ACC112 (cell line): Measurements from ENCODE around the gene GATA5.

Source experiments
- H2AFZ ChIP-seq: fragments of 200-600 bp; sonication (generic); one replicate; pipeline ENCODE4 v1.6.0; 2017; ENCODE audit warnings: antibody characterized with exemption, low read length; ENCODE audit not compliant: unreplicated experiment
- H3K27ac ChIP-seq: fragments of 200-600 bp; sonication (generic); 2 replicates; pipeline ENCODE4 v1.5.1; 2014; ENCODE audit warnings: low read depth, mild to moderate bottlenecking, antibody characterized with exemption, low read length, moderate library complexity
- H3K27me3 ChIP-seq: fragments of 200-600 bp; sonication (generic); 2 replicates; pipeline ENCODE4 v1.6.1; 2014; ENCODE audit warnings: mild to moderate bottlenecking, antibody characterized with exemption, low read length, moderate library complexity, mixed read lengths; ENCODE audit not compliant: insufficient read depth
- H3K36me3 ChIP-seq: fragments of 200-600 bp; sonication (generic); 2 replicates; pipeline ENCODE4 v1.6.1; 2016; ENCODE audit warnings: mild to moderate bottlenecking, antibody characterized with exemption, low read length, moderate library complexity, mixed read lengths; ENCODE audit not compliant: insufficient read depth
- H3K4me1 ChIP-seq: fragments of 200-600 bp; sonication (generic); one replicate; pipeline ENCODE4 v1.6.1; 2016; ENCODE audit warnings: low read length, mixed read lengths; ENCODE audit not compliant: insufficient read depth, unreplicated experiment, control insufficient read depth
- H3K4me3 ChIP-seq: fragments of 200-600 bp; sonication (generic); 2 replicates; pipeline ENCODE4 v1.5.1; 2014; ENCODE audit warnings: mild to moderate bottlenecking, low read depth, low read length
- H3K79me2 ChIP-seq: fragments of 200-600 bp; sonication (generic); one replicate; pipeline ENCODE4 v1.6.0; 2016; ENCODE audit warnings: low read length; ENCODE audit not compliant: control insufficient read depth, unreplicated experiment, insufficient read depth

The GATA5 gene, protein sequence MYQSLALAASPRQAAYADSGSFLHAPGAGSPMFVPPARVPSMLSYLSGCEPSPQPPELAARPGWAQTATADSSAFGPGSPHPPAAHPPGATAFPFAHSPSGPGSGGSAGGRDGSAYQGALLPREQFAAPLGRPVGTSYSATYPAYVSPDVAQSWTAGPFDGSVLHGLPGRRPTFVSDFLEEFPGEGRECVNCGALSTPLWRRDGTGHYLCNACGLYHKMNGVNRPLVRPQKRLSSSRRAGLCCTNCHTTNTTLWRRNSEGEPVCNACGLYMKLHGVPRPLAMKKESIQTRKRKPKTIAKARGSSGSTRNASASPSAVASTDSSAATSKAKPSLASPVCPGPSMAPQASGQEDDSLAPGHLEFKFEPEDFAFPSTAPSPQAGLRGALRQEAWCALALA

DNA sequence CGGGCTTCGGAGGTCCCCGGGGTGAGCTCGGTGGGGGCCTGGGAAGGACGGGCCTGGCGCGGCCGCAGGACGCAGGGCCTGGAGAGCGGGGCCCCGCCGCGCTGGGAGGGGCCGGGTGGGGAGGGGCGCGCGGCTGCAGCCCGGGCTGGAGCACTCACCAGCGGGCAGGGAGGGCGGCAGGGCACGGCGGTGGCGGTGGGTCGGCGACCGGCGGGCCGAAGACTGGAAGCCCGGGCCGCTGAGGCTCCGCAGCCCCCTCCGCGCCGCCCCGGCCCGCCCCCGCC lies at the start of gene GATA5:
TSS of gene GATA5 (minus strand) at position 224 of the 284 bp plus-strand sequence. CDS start 474 bp downstream, outside the sequence.
- no peak within 1 kb of the TSS; the same call in none of the 2 replicates for H3K4me3 ChIP-seq
- H3K36me3 ChIP-seq = no peaks in the 10 kb centered on the region
- H3K27me3 ChIP-seq = peaks cover 72% of the 10 kb centered on the region
- no peak within 1 kb of the TSS for H2AFZ ChIP-seq
- H3K79me2 ChIP-seq = no peaks in the 10 kb centered on the region
- H3K27ac ChIP-seq = no peak within 1 kb of the TSS
- no peaks in the 10 kb centered on the region for H3K4me1 ChIP-seq

DNA sequence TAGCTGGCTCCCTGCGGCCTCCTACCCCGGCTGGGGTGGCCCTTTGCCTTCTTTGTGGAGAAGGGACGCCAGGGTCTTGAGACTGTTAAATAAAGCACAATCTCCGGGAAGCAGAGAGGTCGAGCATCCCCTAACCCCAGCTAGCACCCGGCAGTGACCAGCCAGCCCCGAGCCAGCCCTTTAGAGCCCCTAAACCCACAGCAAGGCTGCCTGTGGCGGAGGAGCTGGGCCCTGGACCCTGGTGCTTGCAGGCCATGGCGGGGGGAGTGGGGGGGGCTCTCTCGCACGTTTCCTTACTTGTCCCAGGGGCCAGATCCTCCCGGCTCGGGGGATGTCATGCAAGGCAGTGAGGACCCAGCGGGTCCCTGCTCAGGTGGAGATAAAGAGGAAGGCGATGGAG lies 49.2 kb upstream of the GATA5 start:
- H3K4me1 ChIP-seq = no peaks in the 10 kb centered on the region
- no peak overlapping the region for H2AFZ ChIP-seq
- H3K79me2 ChIP-seq = no peaks in the 10 kb centered on the region
- no peak overlapping the region for H3K4me3 ChIP-seq
- H3K36me3 ChIP-seq = no peaks in the 10 kb centered on the region
- peaks cover 68% of the 10 kb centered on the region for H3K27me3 ChIP-seq
- no peak overlapping the region for H3K27ac ChIP-seq

DNA sequence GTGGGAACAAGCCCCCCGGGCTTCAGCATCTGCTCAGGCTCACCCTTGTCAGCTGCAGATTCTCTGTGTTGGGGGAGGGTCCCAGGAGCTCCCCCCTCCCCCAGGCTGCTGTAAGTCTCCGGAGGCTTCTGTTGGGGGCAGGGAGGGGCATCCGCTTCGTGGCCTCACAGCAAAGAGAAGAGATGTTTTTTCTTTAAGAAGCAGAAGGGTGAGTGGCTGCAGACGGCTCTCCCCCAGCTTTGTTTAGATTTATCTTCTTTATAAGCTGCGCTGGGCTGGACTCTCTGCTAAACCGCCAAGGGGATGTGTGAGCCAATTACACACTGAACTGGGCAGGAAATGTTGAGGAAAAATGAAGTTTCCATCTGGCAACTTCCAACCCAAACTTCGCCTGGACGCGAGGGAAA lies 48.7 kb upstream of the GATA5 start:
- no peaks in the 10 kb centered on the region for H3K4me1 ChIP-seq
- H2AFZ ChIP-seq = no peak overlapping the region
- H3K4me3 ChIP-seq = no peak overlapping the region
- H3K36me3 ChIP-seq = no peaks in the 10 kb centered on the region
- peaks cover 64% of the 10 kb centered on the region for H3K27me3 ChIP-seq
- no peak overlapping the region for H3K27ac ChIP-seq
- no peaks in the 10 kb centered on the region for H3K79me2 ChIP-seq

DNA sequence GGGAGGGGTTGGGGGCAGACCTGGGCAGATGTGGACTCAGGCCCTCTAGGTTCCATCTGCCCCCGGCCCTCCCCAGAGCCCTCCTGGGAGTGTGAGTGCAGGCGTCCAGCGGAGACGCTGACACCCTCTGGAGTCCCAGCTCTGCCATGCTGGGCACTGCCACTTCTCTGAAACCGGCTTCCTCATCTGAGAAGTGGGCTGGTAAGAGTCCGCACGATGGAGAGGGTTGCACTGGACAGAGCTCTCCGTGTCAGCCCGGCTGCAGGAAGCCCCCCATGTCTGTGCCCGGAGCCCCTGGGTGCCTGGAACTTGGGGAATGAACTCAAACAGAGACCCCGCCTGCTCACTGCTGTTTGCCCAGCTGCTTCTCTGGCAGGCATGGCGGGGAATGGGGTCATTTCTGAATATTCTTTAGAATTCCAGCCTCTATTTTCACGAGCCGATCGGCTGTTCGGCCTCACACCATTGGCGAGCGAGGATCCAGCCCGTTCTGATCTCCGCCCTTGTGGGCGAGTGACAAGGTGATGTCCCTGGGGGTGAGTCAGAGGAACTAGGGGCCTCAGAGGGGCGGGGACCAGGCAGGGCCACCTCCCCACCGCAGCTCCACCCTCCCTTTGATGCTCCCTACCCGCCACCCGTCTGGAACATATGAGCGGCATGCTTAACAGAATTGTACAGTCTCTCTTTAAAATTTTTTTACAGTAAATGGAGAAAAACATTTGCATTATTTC lies 47.8 kb upstream of the GATA5 start:
- no peak overlapping the region for H3K4me3 ChIP-seq
- no peaks in the 10 kb centered on the region for H3K4me1 ChIP-seq
- no peaks in the 10 kb centered on the region for H3K79me2 ChIP-seq
- H3K27ac ChIP-seq = no peak overlapping the region
- peaks cover 57% of the 10 kb centered on the region for H3K27me3 ChIP-seq
- H2AFZ ChIP-seq = no peak overlapping the region
- H3K36me3 ChIP-seq = no peaks in the 10 kb centered on the region

DNA sequence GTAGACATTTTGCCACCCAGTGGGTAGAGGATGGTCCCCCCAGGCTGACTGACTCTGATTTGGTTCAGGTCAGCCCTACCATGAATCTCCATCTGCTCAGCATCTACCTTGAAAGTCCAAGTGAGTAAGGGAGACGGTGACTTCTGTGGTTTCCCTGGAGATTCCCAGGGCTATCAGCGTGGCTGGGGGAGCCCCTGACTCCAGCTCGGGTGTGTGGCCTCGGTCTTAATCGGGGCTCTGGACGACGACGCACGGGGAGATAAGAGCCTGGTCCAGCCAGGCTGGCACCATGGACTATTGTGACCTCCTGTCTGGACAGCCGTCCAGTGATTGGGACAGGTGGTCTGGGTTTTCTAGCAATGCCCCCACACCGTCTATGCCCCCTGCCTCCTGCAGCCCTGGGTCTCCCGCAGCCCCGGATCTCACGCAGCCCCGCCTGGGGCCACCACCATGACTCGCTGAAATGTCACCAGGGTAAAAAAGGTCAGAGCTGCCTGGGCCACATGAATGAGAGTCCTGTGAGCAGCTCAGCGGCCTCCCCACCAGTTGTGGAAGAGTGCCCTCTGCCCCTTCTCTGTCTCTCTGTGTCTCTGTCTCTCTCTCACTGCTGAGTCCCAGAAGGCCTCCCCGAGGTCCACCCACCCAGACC lies 47.1 kb upstream of the GATA5 start:
- H3K79me2 ChIP-seq = no peaks in the 10 kb centered on the region
- H3K27ac ChIP-seq = no peak overlapping the region
- H3K4me1 ChIP-seq = no peaks in the 10 kb centered on the region
- no peaks in the 10 kb centered on the region for H3K36me3 ChIP-seq
- H3K27me3 ChIP-seq = peaks cover 53% of the 10 kb centered on the region
- H2AFZ ChIP-seq = no peak overlapping the region
- no peak overlapping the region for H3K4me3 ChIP-seq

DNA sequence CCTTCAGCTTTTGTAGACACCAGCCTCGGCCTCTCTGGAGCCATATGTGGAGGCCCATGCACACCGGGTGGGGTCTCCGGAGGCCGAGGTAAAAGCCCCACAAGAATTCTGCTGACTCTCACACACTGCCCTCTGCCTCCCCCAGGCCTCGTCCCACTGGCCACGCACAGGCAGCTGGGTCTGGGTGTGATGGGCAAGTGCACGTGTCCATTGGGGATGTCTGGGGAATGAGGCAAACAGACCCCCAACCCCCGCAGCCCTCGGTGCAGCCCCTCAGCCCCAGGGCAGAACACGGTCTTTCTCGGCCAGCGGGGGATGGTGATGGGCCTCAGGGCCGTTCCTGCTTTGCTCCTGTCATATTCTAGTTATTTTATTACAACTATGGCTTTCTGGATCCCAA lies 44.0 kb upstream of the GATA5 start:
- Histone ChIP-seq H3K27me3 (peaks cover 36% of the 10 kb centered on the region), H3K36me3 (no peaks in the 10 kb centered on the region), H2AFZ (no peak overlapping the region), H3K27ac (no peak overlapping the region), H3K4me3 (no peak overlapping the region), H3K4me1 (no peaks in the 10 kb centered on the region), H3K79me2 (no peaks in the 10 kb centered on the region)

DNA sequence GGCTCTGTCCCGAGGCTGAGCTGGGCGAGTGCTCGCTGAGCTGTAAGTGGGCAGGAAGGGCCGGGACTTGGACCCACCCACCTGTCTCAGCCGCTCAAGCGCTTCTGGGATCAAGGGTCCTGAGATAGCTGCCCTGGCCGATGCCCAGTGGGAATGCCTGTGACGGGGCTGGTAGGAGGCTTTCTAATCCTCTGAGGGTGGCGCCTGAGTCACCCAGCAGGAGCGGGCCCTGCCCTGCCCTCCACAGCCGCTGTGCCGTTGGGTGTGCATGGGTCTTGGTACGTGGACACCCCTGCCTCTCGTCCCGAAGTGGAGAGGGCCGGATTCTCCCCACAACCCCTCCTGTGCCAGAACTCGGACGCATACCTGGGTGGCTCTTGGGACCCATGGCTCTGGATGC lies 43.1 kb upstream of the GATA5 start:
- no peaks in the 10 kb centered on the region for H3K79me2 ChIP-seq
- no peaks in the 10 kb centered on the region for H3K4me1 ChIP-seq
- H3K27me3 ChIP-seq = peaks cover 30% of the 10 kb centered on the region
- no peak overlapping the region for H3K4me3 ChIP-seq
- no peaks in the 10 kb centered on the region for H3K36me3 ChIP-seq
- no peak overlapping the region for H3K27ac ChIP-seq
- no peak overlapping the region for H2AFZ ChIP-seq

DNA sequence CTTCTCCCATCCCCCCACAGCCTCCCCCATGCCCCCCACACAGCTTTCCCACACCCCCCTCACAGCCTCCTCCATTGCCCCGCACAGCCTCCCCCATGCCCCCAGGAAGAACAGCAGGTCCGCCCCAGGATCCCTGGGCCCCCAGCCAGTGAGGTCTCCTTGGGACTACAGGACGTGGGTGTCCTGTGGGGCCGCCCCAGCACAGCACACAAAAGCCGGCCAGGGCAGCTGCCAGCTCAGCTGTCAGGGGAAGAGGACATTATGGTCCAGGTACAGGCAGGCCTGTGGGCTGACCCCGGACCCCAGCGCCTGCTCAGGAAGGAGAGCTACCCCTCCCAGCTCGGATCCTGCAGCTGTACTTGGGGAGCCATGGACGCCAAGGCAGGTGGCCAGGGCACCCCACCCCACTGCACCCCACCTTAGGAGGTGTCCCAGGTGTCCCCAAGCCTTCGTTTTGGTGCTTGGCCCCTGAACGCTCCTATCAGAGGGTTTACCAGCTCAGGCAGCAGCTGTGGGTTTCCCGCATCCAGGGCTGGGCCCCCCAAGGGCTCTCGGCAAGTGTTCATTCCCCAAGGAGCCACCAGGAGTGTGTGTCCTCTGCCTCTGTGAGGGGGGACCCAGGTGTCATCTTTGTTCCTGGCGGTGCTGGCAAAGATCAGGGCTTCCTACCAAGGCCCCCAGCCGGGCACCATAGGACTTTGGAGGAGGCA lies 42.3 kb upstream of the GATA5 start:
- Histone ChIP-seq H2AFZ (no peak overlapping the region), H3K36me3 (no peaks in the 10 kb centered on the region), H3K27me3 (peaks cover 24% of the 10 kb centered on the region), H3K4me1 (no peaks in the 10 kb centered on the region), H3K79me2 (no peaks in the 10 kb centered on the region), H3K4me3 (no peak overlapping the region), H3K27ac (no peak overlapping the region)

DNA sequence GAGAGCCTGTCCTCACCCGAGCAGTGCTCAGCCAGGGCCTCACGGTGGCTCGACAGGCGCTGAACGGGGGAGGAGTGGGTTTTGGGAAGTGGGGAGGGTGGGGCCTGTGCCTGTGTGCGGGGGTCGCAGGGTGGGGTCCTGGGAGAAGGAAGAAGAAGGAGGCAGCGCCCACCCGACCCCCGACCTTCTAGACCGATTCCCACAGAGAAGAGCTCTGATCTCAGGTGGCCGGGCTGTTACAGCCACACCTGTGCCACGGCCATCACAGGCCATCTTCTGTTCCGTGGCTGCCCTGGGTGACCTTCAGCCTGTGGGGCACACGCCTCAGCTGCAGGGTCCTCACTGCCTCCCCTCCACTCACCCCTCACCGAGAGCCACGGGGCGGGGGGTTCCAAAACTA lies 41.4 kb upstream of the GATA5 start:
- H3K27ac ChIP-seq = no peak overlapping the region
- H3K4me1 ChIP-seq = no peaks in the 10 kb centered on the region
- H3K4me3 ChIP-seq = no peak overlapping the region
- H3K36me3 ChIP-seq = no peaks in the 10 kb centered on the region
- H3K79me2 ChIP-seq = no peaks in the 10 kb centered on the region
- H3K27me3 ChIP-seq = peaks cover 20% of the 10 kb centered on the region
- no peak overlapping the region for H2AFZ ChIP-seq

DNA sequence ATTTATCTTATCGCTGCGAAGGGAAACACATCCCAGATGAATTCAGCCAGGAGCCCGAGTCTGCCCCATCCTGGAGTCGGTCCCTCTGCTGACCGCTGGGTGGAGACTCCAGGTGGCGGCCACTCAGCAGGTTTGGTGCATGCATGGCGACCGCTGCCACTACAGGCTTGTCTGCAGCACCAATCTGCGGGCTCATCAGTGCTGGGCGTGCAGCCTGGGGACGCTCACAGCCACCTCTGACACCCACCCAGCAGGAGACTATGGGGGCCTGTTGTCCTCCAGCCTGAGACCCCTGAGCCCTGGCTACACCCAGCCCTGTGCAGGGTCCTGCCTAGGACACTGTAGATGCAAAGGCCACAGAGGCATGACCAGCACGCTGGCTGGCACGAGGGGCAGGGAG lies 40.5 kb upstream of the GATA5 start:
- H2AFZ ChIP-seq = no peak overlapping the region

More for the DNA sequence above, 40.5 kb upstream of the GATA5 start:
- Histone ChIP-seq H3K4me1 (no peaks in the 10 kb centered on the region), H3K4me3 (no peak overlapping the region), H3K27ac (no peak overlapping the region), H3K27me3 (peaks cover 19% of the 10 kb centered on the region), H3K36me3 (no peaks in the 10 kb centered on the region), H3K79me2 (no peaks in the 10 kb centered on the region)
